ENCODE results near the gene ALS2CL.
"Not testable (repeated sequence)": the region's sequence is repeated elsewhere in the genome, so short reads cannot be mapped to it uniquely, and the experiment has no call there.

The ALS2CL gene

DNA sequence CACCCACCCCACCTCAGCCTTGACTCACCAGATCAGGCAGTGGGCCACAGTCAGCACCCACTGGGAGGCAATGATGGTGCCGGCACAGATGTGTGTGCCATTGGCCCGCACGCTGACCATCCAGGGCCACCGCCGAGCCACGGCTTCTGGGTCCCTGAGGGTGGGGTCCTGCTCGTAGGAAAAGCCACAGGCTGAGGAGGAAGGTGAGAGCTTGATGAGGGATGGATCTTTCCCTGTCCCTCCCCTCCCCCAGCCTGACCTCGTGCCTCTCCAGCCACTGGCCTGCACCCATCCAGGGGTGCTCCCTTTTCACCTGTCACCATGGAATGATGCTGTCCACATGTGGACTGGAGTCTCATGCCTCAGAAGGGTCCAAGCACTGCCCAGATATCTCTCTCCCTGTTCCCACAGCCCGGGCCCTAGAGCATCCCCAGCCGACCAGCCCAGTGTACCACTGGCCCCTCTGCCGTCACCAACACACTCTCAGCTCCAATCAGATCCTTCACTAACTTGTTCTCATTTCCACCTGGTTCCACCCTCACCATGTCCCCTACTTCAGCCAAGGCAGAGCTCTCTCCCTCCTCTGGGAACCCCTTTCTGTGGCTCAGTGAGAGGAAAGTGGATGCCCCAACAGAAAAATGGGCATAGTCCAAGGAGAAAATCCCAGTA, 22.2 kb upstream of the ALS2CL start:
- DNase-seq = no peak

DNA sequence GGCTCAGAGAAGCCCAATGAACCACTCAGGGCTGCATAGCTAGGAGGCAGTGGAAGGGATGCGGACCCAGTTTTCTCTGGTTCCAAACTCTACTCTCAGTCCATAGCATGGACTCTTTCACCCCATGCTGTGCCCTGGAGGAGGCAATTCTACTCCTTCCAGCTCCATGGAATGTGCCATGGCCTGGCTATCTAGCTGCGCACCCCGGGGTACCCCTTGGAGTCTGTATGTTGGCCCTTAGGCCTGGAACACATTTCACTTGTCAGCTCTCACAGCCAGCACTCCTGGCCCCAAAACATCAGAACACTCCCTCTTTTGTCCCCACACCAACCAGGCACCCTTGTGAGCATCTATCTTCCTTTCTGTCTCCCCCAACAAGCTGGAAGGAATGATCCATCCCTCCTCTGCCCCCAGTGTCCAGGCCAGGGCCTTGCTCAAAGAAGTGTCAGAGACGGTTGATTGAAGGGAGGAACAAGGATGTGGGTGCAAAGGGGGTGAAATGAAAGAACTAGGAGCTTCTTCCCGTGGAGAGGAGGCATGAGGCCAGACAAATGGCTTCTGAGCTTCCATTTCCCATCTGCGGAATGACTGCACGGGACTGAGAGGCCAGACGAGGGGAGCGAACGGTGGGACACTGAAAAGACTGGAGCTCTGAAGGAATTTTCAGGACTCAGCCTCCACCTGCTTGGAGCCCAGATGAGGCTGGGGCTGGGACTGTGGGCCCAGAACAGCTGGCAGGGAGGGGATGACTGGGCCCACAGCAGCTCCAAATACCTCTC, 21.4 kb upstream of the ALS2CL start:
- DNase-seq = no peak

- DNase-seq = no peak
Measured at GRCh38 chr3:46713898-46714552, 20.5 kb upstream of the ALS2CL start.

GRCh38 chr3:46713050-46713897, 19.8 kb upstream of the ALS2CL start:
- DNase-seq = no peak

DNA sequence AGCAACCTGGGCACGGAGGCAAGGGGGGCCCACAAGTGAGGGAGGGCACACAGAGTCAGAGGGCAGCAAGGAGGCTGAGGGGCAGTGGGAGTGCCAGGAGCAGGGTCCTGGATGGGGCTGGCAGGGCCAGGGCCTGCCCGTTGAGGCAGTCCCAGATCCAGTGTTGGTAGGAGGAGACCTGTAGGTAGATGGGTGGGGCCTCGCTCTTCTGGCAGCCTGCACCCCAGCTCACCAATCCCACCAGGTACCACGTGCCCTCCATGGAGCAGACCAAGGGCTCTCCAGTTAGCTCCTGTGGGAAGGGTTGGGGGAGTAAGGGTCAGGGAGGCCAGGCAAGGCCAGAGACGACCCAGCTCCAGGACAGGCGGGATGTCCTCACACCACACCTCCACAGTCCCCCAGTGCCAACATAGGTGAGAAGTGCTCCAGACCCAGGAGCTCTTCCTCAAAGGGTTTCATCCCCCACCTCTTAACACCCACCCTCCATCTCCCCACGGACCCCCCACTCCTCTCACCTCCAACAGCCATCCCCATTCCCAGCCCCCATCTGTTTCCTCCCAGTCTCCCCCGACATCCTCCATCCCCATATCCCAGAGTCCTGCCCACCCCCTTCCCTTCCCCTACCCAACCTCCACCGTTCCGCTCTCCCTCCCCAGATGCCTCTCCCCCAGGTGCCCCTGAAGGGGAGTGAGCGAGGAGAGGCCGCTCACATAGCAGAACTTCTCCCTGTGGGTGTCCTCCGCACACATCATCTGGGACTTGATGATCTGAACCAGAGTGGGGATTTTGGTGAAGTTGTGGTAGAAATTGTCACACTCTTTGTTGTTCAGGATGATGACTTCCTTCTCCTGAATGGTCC, 18.9 kb upstream of the ALS2CL start:
- no peak for DNase-seq

DNA sequence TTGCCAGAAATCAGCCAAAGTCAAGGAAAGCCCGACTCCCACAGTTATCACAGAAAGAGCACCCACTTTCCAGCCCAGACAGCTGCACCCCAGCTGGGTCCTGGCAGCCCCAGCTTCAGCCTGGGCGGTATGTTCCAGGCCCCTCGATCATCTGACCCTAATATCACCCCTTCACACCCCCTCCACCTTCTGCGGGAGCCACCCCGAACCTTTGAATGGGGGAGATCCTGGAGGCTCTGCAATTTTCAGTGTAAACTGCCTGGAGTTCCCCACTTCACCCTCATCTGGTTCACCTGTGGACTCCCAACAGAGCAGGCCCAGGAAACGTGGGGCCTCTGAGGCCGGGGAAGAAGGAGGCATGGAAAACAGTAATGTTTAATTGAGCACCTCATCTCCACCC, 18.3 kb upstream of the ALS2CL start:
- no peak for DNase-seq

- DNase-seq = no peak
Measured at GRCh38 chr3:46711305-46711704, 17.8 kb upstream of the ALS2CL start.

- no peak for DNase-seq
Measured at GRCh38 chr3:46710671-46711295, 17.3 kb upstream of the ALS2CL start.

- no peak for DNase-seq
Measured at GRCh38 chr3:46710229-46710628, 16.8 kb upstream of the ALS2CL start.

DNA sequence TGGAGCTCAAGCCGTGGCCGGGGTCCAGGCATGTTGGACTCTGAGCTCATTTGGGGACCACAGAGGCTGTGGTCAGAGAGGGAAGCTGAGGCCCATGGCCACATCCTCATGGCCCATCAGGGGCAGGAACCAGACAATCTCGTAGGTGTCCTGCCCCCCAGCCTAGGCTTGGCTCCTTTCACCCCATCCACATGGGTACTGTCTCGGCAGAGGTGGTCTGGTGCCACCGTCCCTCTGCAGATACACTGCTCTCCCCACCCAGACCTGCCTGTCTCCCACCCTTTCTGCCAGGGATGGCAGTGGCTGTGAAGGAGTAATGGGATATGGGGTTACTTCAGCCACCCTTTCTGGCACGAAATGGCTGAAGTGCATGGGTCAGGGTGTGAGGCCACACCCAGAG, 16.2 kb upstream of the ALS2CL start:
- no peak for DNase-seq

GRCh38 chr3:46709157-46709654, 15.7 kb upstream of the ALS2CL start:
- no peak for DNase-seq

GRCh38 chr3:46708401-46709156, 15.1 kb upstream of the ALS2CL start:
- DNase-seq = no peak

DNA sequence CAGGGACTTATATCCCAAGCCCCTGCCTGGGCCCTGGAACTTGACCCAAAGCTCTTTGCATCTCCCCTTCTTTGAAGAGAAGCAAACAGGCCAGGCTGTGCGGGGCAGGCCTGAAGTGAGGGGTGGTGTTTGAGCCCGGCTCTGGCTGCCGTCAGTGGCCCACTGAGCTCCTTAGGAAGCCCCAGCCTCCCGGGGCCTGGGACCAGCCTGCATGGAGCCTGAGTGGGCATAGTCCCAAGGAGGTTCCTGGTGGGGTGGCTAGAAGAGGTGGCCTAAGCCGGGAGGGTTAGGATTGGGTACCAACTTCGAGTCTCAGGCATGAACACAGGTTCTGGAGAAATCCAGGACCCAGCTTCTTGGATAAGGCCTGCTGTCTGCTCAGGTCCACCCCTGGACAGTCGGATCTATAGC, 14.1 kb upstream of the ALS2CL start:
- no peak for DNase-seq

- no peak for DNase-seq
Measured at GRCh38 chr3:46706771-46707582, 13.5 kb upstream of the ALS2CL start.

GRCh38 chr3:46705751-46706552, 12.5 kb upstream of the ALS2CL start:
- no peak for DNase-seq

DNA sequence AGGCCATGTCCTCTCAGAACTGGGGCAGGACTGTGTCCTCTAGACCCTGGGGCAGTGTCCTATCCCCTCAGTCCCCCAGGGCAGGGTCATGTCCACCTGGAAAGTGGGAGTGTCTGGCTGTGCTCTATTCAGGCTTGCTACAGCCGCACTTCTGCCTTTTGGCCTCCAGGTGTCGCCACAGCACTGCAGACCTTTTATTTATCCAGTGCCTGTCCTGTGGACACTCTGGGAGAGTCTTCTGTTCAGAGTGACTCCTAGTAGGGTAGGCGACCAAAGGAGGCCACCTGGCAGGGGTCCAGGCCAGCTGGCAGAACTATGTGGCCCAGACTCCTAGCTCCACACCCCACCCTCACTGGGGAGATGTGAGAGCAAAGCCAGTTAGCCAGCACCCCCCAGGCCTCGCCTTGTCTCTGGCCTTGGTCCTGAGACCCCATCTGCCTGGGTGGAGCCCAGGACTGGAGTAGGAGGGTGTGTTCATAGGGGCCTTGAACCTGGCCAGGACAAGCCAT, 11.6 kb upstream of the ALS2CL start:
- DNase-seq = peak; percentile 76

DNA sequence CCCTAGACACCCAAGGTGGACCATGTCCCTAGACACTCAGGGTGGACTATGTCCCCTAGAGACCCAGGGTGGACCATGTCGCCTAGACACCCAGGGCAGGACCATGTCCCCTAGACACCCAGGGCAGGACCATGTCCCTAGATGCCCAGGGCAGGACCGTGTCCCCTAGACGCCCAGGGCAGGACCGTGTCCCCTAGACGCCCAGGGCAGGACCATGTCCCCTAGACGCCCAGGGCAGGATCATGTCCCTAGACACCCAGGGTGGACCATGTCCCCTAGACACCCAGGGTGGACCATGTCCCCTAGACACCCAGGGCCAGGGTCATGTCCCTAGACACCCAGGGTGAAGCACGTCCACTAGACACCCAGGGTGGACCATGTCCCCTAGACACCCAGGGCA, 10.9 kb upstream of the ALS2CL start:
- DNase-seq = not testable (repeated sequence)

- no peak for DNase-seq
Measured at GRCh38 chr3:46703013-46703520, 9.6 kb upstream of the ALS2CL start.
